ENCODE data around the gene ARHGAP6.
A peak's percentile ranks its signal among the peaks of the same experiment; 100 is the strongest.

Gene ARHGAP6

GRCh38 chrX:11458170-11458569 lies 207.6 kb downstream of the ARHGAP6 start:
- Histone ChIP-seq H3K4me3 (no peak overlapping the region), H3K9me3 (replicated peaks in 1 of 11) (no peaks in the 10 kb centered on the region), H3K36me3 (no peaks in the 10 kb centered on the region), H3K9ac (no peak overlapping the region), H4K20me1 (no peaks in the 10 kb centered on the region), H3K27me3 (peaks cover 94 to 100% (median 98%) of the 10 kb centered on the region in 11 experiments), H3K27ac (no peak overlapping the region), H3K4me1 (peaks cover 0 to 15% (median 8%) of the 10 kb centered on the region in 10 experiments; a peak in 10 of 20 replicates), H3K4me2 (no peak overlapping the region)
- no peak for TF ChIP-seq Cebpa-rat (IDR thresholded peaks at IDR 0.05)

GRCh38 chrX:11451151-11451550 lies 214.6 kb downstream of the ARHGAP6 start:
- H3K27me3 ChIP-seq, result peaks cover 92 to 98% (median 96%) of the 10 kb centered on the region in 11 experiments
- H3K4me1 ChIP-seq, result peaks cover 0 to 50% (median 24%) of the 10 kb centered on the region in 10 experiments; a peak in 15 of 20 replicates
- H3K27ac ChIP-seq, result no peak overlapping the region
- H3K4me2 ChIP-seq, result peak overlapping the region in 5 of 11 experiments; percentile 24 to 57 (median 36); a peak in 9 of 22 replicates
- peaks cover 0 to 11% (median 0%) of the 10 kb centered on the region in 11 experiments; a peak in 2 of 22 replicates for H3K9me3 ChIP-seq (replicated peaks in 1 of 11)
- no peak for TF ChIP-seq Cebpa-rat (IDR thresholded peaks at IDR 0.05)
- no peak overlapping the region for H3K9ac ChIP-seq
- H4K20me1 ChIP-seq, result peaks cover 0 to 5% (median 0%) of the 10 kb centered on the region in 11 experiments; a peak in 1 of 22 replicates
- H3K4me3 ChIP-seq, result no peak overlapping the region
- no peaks in the 10 kb centered on the region for H3K36me3 ChIP-seq

- Histone ChIP-seq H3K36me3 (no peaks in the 10 kb centered on the region), H3K4me3 (no peak overlapping the region), H4K20me1 (peaks cover 0 to 5% (median 0%) of the 10 kb centered on the region in 11 experiments; a peak in 1 of 22 replicates), H3K9me3 (replicated peaks in 1 of 11) (peaks cover 0 to 11% (median 0%) of the 10 kb centered on the region in 11 experiments; a peak in 2 of 22 replicates), H3K4me2 (peak overlapping the region in 5 of 11 experiments; percentile 6 to 57 (median 30); a peak in 8 of 22 replicates), H3K27me3 (peaks cover 94 to 98% (median 98%) of the 10 kb centered on the region in 11 experiments), H3K4me1 (peaks cover 0 to 50% (median 24%) of the 10 kb centered on the region in 10 experiments; a peak in 15 of 20 replicates), H3K27ac (no peak overlapping the region), H3K9ac (no peak overlapping the region)
- TF ChIP-seq Cebpa-rat (IDR thresholded peaks at IDR 0.05), result no peak
Observed at GRCh38 chrX:11450354-11450753, 215.4 kb downstream of the ARHGAP6 start.

GRCh38 chrX:11449613-11450012 lies 216.1 kb downstream of the ARHGAP6 start:
- Histone ChIP-seq H3K36me3 (no peaks in the 10 kb centered on the region), H3K27ac (no peak overlapping the region), H3K4me1 (peaks cover 0 to 50% (median 24%) of the 10 kb centered on the region in 10 experiments; a peak in 15 of 20 replicates), H3K27me3 (peaks cover 95 to 98% (median 98%) of the 10 kb centered on the region in 11 experiments), H3K4me3 (no peak overlapping the region), H3K9me3 (replicated peaks in 1 of 11) (peaks cover 0 to 11% (median 5%) of the 10 kb centered on the region in 11 experiments; a peak in 5 of 22 replicates), H4K20me1 (peaks cover 0 to 5% (median 0%) of the 10 kb centered on the region in 11 experiments; a peak in 1 of 22 replicates), H3K4me2 (0 out of 22 replicates have a peak overlapping the region, but pooled peaks of 1 of the 11 experiments have one; percentile 9), H3K9ac (no peak overlapping the region)
- no peak for TF ChIP-seq Cebpa-rat (IDR thresholded peaks at IDR 0.05)

GRCh38 chrX:11447418-11447817 lies 218.3 kb downstream of the ARHGAP6 start:
- Histone ChIP-seq H3K9me3 (replicated peaks in 1 of 11) (peaks cover 0 to 28% (median 16%) of the 10 kb centered on the region in 11 experiments; a peak in 12 of 22 replicates), H3K4me3 (no peak overlapping the region), H3K36me3 (no peaks in the 10 kb centered on the region), H3K27me3 (peaks cover 97 to 100% (median 100%) of the 10 kb centered on the region in 11 experiments), H3K9ac (no peak overlapping the region), H4K20me1 (peaks cover 0 to 5% (median 0%) of the 10 kb centered on the region in 11 experiments; a peak in 1 of 22 replicates), H3K4me2 (no peak overlapping the region), H3K4me1 (peaks cover 0 to 31% (median 11%) of the 10 kb centered on the region in 10 experiments; a peak in 14 of 20 replicates), H3K27ac (no peak overlapping the region)
- no peak for TF ChIP-seq Cebpa-rat (IDR thresholded peaks at IDR 0.05)

GRCh38 chrX:11446949-11447348 lies 218.8 kb downstream of the ARHGAP6 start:
- Histone ChIP-seq H3K4me1 (peaks cover 0 to 26% (median 7%) of the 10 kb centered on the region in 10 experiments; a peak in 10 of 20 replicates), H3K9me3 (replicated peaks in 1 of 11) (peaks cover 0 to 28% (median 16%) of the 10 kb centered on the region in 11 experiments; a peak in 12 of 22 replicates), H4K20me1 (peaks cover 0 to 5% (median 0%) of the 10 kb centered on the region in 11 experiments; a peak in 1 of 22 replicates), H3K27me3 (peaks cover 97 to 100% (median 100%) of the 10 kb centered on the region in 11 experiments), H3K9ac (no peak overlapping the region), H3K36me3 (no peaks in the 10 kb centered on the region), H3K4me2 (no peak overlapping the region), H3K4me3 (no peak overlapping the region), H3K27ac (no peak overlapping the region)
- no peak for TF ChIP-seq Cebpa-rat (IDR thresholded peaks at IDR 0.05)

- Histone ChIP-seq H3K9ac (no peak overlapping the region), H3K4me3 (no peak overlapping the region), H3K4me1 (peaks cover 0 to 20% (median 4%) of the 10 kb centered on the region in 10 experiments; a peak in 10 of 20 replicates), H3K4me2 (no peak overlapping the region), H3K36me3 (no peaks in the 10 kb centered on the region), H3K27me3 (peaks cover 96 to 100% (median 100%) of the 10 kb centered on the region in 11 experiments), H3K9me3 (replicated peaks in 1 of 11) (peaks cover 0 to 28% (median 16%) of the 10 kb centered on the region in 11 experiments; a peak in 12 of 22 replicates), H3K27ac (no peak overlapping the region), H4K20me1 (peaks cover 0 to 5% (median 0%) of the 10 kb centered on the region in 11 experiments; a peak in 1 of 22 replicates)
- no peak for TF ChIP-seq Cebpa-rat (IDR thresholded peaks at IDR 0.05)
Observed at GRCh38 chrX:11446336-11446735, 219.4 kb downstream of the ARHGAP6 start.

GRCh38 chrX:11445540-11445939 lies 220.2 kb downstream of the ARHGAP6 start:
- peaks cover 0 to 16% (median 2%) of the 10 kb centered on the region in 10 experiments; a peak in 7 of 20 replicates for H3K4me1 ChIP-seq
- H3K4me3 ChIP-seq, result no peak overlapping the region
- H3K4me2 ChIP-seq, result no peak overlapping the region
- H3K9me3 ChIP-seq (replicated peaks in 1 of 11), result peaks cover 5 to 28% (median 16%) of the 10 kb centered on the region in 11 experiments; a peak in 12 of 22 replicates
- H3K27me3 ChIP-seq, result peaks cover 96 to 100% (median 100%) of the 10 kb centered on the region in 11 experiments
- TF ChIP-seq Cebpa-rat (IDR thresholded peaks at IDR 0.05), result no peak
- H3K9ac ChIP-seq, result no peak overlapping the region
- no peak overlapping the region for H3K27ac ChIP-seq
- H3K36me3 ChIP-seq, result no peaks in the 10 kb centered on the region
- H4K20me1 ChIP-seq, result 0 out of 22 replicates have a peak, but pooled peaks cover 0 to 5% (median 0%) of the 10 kb centered on the region in 11 experiments

- Histone ChIP-seq H4K20me1 (0 out of 22 replicates have a peak, but pooled peaks cover 0 to 5% (median 0%) of the 10 kb centered on the region in 11 experiments), H3K9ac (no peak overlapping the region), H3K27ac (no peak overlapping the region), H3K4me1 (peaks cover 0 to 26% (median 7%) of the 10 kb centered on the region in 10 experiments; a peak in 10 of 20 replicates), H3K9me3 (replicated peaks in 1 of 11) (peaks cover 8 to 28% (median 16%) of the 10 kb centered on the region in 11 experiments; a peak in 12 of 22 replicates), H3K36me3 (no peaks in the 10 kb centered on the region), H3K27me3 (peaks cover 96 to 100% (median 100%) of the 10 kb centered on the region in 11 experiments), H3K4me3 (no peak overlapping the region), H3K4me2 (no peak overlapping the region)
- TF ChIP-seq Cebpa-rat (IDR thresholded peaks at IDR 0.05), result no peak
Observed at GRCh38 chrX:11444052-11444451, 221.7 kb downstream of the ARHGAP6 start.
